SKM-1 treated with dmso at 0.1 percent for 144 hours (cell line): ENCODE data around the gene C11orf87.

Experiments
- DNase-seq: peaks from one replicate; lab custom pipeline; 2025; ENCODE audit not compliant: unreplicated experiment; lab: John Stamatoyannopoulos, UW

Gene C11orf87

DNA sequence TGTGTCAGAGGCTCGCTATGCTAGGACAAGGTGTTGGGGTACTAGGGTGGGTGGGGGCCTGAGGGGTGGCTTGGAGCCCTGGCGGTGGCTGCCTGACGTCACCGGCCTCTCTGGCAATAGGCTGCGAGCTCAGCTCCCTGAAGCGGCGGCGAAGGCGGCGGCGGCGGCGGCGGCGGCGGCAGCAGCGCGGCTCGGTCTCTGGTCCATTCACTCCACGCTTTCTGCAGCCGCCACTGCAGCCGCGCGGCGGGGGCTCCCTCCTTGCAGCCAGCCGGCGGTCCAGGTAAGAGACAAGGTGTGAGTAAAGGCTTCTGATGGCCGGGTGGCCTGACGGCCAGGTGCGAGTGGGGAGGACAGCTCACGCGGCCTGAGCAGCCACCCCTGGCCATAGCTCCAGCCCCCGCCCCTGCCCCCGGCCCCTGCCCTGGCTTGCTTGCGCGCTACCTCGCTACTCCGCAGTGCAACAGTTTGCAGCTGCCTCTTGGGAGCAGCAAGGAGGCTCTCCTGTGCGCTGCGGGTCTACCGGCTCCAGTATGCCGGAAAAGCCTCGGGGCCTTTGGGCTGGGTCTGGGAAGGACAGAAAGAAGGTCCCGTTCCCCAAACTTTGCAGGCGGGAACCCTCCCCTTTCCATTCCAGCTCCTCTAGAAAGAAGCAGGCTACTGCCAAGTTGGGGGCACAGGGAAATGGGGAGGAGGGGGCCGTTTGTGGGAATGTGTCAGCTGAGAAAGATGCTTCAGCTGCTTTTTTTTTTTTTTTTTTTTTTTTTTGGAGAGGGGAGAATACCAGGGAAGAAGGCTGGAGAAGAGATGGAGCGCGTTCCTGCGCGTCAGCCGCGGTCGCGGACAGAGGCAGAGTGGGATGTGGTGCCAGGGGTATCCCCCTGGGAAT, at the start of gene C11orf87:
C11orf87 (plus strand) TSS at position 210 of the 889 bp plus-strand sequence. CDS start 1,444 bp downstream, outside the sequence.
- no peak for DNase-seq

DNA sequence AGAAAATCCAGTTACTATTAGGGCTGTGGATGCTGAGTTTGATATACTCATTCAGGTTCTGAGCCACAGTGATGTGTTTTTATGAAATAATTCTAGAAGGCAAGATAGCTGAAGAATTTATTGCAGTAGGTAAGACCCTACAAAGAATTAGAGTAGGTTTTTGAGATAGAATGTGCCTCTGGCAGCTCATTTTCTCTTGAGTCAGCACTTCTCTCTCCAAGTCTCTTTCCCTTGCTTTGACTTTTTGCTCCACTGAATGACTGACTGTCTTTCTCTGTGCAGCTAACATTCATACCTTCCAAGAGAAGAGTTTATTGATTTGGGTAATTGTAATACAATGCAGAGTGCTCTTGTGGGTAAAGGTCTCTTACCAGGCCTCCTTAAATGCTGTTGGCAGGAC, 48.0 kb upstream of the C11orf87 start:
- no peak for DNase-seq

DNA sequence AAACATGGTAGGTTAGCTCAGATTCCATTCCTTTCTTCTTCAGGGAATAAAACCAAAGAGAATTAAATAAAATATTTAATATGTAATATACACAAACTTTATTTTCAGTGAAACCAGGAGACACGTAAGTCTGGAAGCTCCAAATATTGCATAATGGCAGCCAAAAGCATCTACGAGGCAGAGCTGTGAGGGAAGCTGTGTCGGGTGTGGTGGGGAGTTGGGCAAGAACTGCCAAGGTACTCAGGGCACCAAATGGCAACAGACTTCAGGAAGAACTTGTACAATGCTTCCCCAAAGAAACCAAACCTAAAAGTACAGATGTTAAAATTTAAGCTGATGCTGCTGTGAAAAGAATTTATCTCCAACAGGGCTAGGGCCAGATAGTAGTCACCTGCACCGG, 47.5 kb upstream of the C11orf87 start:
- no peak for DNase-seq

DNA sequence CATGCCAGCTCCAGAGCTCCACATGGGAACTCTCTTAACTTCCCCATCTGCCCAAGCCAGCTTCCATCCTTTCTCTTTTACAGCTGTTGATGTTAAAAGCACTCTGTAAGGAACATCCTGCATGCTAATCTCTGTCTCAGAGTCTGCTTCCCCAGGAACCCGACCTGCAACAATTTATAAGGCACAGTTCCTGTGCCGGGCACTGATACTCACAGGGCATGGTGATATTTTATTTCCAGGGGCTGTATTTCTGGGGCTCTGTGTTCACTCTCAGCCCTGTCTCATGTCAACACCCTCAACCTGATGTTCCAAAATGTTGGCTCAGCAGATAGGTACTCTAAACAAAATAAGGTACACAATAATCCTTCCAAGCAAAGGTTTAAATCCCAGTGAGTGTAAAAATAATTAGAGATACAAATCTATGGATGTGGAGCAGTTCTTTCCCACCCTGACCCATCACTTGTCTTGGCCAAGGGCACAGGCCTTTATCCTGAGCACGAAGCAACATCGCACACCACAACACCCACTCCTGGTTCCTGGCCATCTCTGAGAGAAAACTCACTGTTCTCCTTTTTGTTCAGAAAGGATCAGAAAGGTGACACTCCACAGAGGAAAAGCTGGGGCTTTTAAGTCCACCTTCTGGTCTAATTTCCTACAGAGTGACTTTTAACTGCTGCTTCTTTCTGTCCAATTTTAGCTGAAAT, 44.8 kb upstream of the C11orf87 start:
- no peak for DNase-seq

DNA sequence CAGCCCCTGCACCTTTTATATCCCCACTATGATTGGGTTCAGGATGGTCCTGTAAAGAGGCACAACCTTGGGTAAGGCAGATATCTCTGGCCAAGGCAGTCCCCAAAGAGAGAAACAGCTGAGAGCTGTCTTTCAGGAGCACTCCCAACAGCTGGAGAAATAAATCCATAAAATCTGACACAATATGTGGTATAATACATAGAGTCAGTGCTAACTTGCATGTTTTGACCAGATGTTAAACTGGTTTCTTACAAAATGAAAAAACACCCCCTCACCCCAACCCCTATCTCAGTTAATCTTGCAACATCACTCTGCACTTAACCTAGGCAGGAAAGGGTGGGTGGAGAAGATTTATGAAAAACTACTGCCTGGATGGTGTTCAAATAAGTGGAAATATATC, 44.0 kb upstream of the C11orf87 start:
- no peak for DNase-seq

DNA sequence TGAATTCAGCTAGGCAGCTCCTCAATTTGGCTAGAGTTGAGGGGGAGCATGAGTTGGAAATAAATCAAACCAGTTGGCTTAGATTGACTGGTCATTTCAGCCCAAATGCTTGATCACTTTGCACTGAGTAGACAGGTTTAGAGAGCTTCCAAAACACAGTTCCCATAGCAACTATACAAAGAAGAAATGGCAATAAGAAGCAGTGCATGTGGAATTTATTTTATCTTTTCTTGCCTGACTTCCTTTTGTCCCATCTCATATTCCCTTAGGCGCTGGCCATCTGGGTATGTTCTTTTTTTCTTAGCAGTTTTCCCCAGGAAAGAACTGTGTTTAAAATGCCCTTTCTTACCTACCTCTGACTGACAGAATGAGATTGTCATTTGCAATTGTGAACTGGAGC, 38.7 kb upstream of the C11orf87 start:
- no peak for DNase-seq

DNA sequence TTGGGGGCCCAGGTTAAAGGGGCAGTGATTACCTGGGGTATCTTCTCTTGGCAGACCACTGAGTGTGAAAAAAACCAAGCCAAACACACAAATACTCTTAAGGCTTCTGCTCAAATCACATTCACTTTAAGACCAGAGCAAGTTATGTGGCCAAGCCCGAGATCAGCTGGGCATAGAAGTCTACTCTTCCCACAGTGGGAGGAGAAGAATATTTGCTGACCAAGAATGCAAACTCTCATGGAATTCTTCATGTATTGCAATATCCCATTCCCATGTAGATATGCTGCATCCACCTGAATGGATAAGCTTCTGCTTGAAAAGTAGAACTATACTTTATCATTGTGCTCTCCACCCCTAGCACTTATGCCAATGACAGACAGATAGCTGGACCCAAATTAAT, 37.1 kb upstream of the C11orf87 start:
- DNase-seq: no peak

DNA sequence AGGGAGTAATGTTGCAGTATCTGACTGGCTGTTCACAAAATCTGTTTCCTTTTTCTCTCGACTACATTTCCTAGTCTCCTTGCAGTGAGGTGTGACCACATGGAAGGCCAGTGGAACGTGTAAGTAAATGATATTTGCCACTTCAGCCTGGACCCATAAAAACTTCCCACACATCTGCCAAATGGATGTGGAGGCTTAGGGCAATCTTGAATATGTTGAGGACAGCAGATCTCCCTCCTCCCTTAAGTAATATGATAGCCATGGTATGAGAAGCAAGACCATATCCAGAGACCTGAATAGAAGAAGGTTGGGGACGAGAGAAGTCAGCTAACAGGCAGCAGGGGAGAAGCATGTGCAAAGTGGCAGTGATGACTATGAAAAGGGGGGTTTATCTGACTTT, 33.0 kb upstream of the C11orf87 start:
- DNase-seq: no peak

DNA sequence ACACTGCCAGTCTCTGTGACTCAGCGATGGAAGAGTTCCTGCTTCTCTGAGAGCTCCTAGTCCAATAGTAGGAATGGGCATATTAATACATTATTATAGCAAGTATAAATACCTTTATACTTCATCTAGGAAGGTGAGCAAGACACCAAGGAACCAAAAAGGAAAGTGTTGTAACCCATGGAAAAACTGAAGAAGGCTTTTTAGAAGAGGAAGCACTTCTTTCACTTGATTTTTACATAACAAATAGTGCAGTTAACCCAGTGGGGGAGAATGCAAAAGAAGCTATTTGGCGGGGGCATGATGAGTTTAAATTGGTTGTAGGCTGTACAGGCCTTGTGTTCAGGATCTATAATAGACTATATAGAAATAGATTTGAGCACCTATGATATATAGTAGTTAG, 31.2 kb upstream of the C11orf87 start:
- no peak for DNase-seq

DNA sequence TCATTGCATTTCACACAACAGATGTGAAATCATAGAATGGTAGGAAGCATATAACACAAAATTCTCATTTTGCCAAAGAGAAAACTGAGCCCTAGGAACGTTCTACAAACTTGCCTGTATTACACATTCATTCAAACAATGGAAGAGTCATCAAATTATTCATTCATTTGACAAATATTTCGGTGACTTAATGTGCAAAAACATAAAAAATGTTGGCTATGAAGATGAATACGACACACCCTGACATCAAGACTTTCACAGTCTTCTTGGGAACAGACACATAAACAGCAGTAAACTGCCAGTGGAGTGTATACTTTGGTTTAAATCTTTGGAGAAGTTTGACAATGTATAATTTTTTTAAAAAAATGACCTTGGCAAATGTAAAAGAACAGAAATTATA, 20.4 kb upstream of the C11orf87 start:
- no peak for DNase-seq

DNA sequence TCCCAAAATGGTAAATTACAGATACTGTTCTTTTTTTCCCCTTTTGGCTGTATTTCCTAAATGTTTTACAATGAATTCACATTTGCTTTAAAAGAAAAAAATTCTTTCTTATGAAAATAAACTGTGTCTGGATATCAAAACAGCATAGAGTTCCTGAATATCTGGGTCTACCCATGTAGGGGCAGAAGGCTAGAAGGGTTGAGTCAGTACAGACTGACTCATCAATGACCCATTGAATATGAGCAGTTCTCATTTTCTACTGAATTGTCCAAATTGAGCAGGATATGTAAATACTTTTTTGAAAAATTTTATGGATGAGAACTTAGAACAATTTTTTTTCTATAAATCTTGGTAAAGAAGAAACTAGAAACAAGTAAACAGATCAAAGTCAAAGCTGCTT, 16.3 kb upstream of the C11orf87 start:
- DNase-seq: no peak

DNA sequence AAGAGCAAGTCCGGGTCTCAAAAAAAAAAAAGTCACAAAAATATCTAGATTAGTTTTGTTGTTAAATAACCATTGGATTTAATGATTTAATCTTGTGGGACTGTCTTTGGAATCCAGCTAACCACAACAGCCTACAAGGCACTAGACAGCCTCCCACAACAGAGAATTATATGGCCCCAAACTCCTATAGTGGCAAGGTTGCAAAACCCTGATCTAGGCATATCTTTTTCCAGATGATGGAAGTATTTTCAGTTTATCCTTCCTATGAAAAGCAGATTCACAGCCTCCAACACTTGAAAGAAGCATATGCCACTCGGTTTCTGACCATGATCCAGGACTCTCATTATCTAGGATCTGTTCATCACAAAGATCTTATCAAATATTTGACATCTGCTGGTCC, 5.4 kb upstream of the C11orf87 start:
- DNase-seq: no peak

DNA sequence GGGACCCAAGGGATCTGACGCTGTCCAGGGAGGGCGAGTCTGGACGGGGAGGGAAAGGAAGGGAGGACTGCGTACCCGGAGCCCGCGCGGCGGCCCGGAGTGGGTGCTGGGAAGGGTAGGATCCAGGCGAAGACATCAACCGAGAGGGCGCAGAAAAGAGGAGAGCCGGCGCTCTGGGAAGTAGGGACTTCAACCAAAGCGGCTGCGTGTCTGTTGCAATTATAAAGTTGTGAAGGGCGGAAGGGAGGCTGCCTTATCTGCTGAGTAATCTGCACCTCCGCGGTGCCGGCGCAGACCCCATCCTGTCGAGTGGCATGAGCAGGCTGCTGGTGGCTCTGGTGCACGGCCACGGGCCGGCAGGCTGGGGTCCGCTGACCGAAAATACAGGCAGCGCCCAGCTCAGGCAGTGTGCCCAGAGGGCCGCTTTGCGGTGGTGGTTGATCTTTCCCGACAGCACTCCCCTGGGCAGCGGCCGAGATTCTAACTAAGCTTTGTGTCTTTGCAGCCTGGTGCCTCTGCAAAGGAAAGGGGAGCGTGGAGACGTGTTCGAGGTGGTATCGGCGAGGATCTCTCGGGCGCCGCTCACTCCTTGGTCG, 978 bp downstream of the C11orf87 start:
- no peak for DNase-seq

DNA sequence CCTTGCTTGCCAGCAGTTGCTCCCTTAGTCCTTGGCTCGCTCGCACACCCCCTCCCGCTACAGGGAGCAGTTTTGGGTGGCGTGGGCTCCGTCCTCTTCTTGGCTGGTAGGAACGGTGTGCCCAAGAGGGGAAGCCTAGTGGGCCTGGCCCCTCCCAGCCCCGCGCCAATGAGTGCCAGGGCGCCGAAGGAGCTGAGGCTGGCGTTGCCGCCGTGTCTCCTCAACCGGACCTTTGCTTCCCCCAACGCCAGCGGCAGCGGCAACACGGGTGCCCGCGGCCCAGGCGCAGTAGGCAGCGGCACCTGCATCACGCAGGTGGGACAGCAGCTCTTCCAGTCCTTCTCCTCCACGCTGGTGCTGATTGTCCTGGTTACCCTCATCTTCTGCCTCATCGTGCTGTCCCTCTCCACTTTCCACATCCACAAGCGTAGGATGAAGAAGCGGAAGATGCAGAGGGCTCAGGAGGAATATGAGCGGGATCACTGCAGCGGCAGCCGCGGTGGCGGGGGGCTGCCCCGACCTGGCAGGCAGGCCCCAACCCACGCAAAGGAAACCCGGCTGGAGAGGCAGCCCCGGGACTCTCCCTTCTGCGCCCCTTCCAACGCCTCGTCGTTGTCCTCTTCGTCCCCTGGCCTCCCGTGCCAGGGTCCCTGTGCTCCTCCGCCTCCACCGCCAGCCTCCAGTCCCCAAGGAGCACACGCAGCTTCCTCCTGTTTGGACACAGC, 1.6 kb downstream of the C11orf87 start:
- no peak for DNase-seq

DNA sequence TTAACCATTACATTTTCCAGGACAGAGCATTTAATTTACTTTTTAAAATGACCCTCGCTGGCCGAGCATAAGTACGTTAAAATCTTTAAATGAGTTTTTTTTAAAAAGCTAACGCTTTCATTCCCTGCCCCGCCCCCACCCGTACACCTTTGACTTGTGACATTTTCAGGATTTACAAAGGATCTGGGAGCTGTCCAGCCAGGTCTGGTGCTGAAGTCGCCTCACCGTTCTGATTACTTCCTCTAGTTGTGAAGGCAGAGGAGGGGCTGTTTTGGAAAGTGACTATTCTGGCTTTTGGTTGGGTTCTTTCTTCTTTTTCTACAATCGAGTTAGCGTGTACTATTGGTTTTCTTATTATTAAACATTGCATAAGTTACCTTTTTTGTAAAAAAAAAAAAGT, 2.9 kb downstream of the C11orf87 start:
- no peak for DNase-seq

DNA sequence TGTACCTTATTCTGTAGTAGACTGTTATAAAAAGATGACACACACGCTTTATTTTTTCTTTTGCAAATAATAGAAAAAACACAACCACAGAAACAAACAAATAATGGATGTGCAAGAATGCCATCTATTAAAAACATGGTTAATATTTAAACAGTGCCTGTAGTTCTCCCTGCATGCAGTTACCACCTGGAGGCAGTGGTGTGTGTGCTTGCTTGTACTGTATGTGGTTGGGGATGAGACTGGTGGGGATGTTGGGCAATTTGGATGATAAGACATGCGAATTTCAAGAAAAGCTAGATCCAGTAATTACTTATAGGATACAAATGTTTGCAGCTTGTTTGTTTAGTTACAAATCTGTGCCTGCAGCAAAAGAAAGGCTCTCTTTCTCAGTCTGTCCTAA, 3.6 kb downstream of the C11orf87 start:
- DNase-seq: no peak

DNA sequence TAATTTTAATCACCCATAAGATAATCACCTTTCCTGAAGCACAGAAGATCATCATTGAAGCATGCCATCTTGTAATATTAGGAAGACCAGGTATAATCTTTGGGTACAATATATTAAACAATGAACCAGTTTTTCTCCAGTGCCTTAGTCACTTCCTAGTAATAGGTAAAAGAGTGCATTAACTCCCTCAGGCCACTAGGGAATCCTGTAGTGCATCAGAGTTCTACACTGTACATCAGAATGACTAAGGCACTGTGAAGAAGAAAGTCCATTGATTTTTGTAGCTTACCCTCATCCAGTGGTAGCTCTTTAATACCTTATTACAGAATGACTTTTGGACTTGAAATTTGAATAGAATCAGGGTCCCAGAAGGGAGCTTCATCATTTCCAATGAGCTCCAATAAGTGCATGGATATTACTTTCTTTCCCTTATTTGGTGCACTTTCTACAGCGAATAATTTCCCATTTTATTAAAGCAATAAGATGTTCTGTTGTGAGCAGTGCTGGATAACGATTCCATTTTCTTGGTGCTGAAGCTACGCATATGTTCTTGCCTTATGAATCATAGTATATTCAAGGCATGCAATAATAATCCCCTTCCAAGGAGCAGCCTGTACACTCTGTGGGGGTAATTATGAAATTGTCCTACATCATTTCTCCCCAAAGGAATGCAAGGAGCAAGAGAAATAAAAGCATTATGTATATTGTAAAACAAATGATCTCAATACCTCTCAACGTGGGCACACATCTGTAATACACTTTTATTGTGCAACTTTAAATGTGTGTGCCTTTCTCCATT, 4.7 kb downstream of the C11orf87 start:
- peak; percentile 4 for DNase-seq

DNA sequence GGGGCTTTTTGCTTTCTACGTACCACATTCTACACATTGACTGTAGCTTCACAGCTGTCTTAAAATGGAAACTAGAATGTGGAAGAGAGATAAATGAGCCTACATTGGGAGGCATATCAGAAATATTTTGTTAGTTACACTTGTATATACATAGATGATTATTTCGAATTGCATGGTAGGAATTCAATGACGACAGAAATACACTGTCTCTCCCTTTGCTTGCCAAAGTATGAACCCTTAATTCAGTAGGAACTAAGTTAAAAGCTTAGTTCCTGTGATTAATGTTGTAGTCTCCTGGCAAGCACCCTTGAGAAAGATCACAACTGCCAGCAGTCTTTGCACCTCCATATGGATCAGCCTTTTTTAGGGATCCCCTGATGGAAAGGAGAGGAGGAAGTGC, 10.1 kb downstream of the C11orf87 start:
- no peak for DNase-seq

DNA sequence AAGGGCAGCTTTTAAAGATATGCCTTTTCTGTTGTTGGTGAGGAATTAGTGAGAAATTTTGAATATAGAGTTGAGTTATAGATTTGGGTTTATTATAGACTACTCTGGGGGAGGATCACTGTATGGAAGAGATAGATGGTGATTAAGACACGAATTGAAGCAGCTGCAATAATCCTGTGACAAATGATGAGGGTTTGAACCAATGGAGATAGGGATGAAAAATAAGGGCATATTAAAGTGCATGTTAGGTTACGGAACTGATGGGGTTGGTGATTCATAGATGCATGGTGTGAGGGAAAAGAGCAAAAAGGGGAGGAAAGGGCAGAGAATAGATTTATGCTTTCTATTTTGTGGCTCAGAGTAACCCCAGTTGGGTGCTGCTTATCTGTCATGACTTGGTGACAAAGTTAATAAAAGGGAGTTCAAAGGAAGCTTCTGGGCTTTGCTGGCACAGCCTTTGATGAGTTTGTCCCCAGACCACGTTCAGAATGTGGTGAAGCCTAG, 11.8 kb downstream of the C11orf87 start:
- DNase-seq: no peak

DNA sequence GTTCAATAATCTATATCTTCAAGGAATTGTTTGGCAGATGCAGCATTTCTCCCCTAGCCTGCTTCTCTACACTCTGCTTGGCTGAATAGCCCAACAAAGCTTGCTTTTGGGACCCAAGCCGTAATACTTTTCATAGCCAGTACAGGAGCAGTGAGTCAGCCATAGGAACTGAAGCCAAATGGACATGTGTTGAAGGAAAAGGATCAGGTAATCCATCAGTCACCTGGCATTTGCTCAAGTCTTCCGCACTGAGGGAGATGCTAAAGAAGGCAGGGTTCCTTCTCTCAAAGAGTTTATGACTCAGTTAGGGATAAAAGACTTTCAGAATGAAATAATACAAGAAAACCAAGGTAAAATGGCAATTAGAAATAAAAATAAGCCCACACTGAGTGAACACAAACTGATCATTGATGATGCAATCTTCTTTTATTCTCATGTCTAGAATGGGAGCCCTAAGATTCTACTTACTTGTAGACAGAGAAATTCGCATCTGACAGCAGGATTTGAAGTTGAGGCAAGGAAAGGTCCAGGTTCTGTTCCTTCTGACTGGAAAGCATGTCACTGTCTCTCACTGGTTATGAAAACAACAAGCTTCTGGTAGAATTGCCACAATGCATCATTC, 13.2 kb downstream of the C11orf87 start:
- no peak for DNase-seq
